HEK293 (cell line): ENCODE results near the gene DCST2.

Experiments used
- FEZF1 ChIP-seq: fragments of 450-650 bp; formaldehyde crosslinking; IDR thresholded peaks from 2 replicates; pipeline ENCODE4 v1.5.1; 2016; ENCODE audit warnings: missing biosample characterization, missing genetic modification characterization
- KLF1 ChIP-seq: fragments of 450-650 bp; formaldehyde crosslinking; IDR thresholded peaks from 2 replicates; pipeline ENCODE4 v1.5.1; 2016; ENCODE audit warnings: missing biosample characterization, missing genetic modification characterization
- PATZ1 ChIP-seq: fragments of 450-650 bp; formaldehyde crosslinking; IDR thresholded peaks from 2 replicates; pipeline ENCODE4 v1.5.1; 2016; ENCODE audit warnings: missing biosample characterization, missing genetic modification characterization
- SALL2 ChIP-seq: fragments of 450-650 bp; formaldehyde crosslinking; IDR thresholded peaks from 2 replicates; pipeline ENCODE4 v1.5.0; 2017; ENCODE audit warnings: missing biosample characterization, mild to moderate bottlenecking, missing genetic modification characterization, borderline replicate concordance
- SP3 ChIP-seq: fragments of 450-650 bp; formaldehyde crosslinking; IDR thresholded peaks from 2 replicates; pipeline ENCODE4 v1.5.1; 2016; ENCODE audit warnings: missing biosample characterization, missing genetic modification characterization
- SP7 ChIP-seq: fragments of 450-650 bp; formaldehyde crosslinking; IDR thresholded peaks from 2 replicates; pipeline ENCODE4 v1.5.1; 2016; ENCODE audit warnings: missing biosample characterization, missing genetic modification characterization
- TCF7L2 ChIP-seq: IDR thresholded peaks from 2 replicates; pipeline ENCODE4 v1.6.1; 2011; ENCODE audit warnings: low read depth, mild to moderate bottlenecking, inconsistent platforms, low read length, moderate library complexity, borderline replicate concordance
- ZBTB44 ChIP-seq: fragments of 450-650 bp; IDR thresholded peaks from 2 replicates; pipeline ENCODE4 v1.5.1; 2018; ENCODE audit warnings: missing biosample characterization, mild to moderate bottlenecking, missing genetic modification characterization
- ZEB2 ChIP-seq: fragments of 450-650 bp; formaldehyde crosslinking; IDR thresholded peaks from 2 replicates; pipeline ENCODE4 v1.5.1; 2016; ENCODE audit warnings: missing biosample characterization, missing genetic modification characterization
- ZFP37 ChIP-seq: fragments of 450-650 bp; formaldehyde crosslinking; IDR thresholded peaks from 2 replicates; pipeline ENCODE4 v1.5.1; 2016; ENCODE audit warnings: missing biosample characterization, missing genetic modification characterization
- ZNF114 ChIP-seq: fragments of 450-650 bp; formaldehyde crosslinking; IDR thresholded peaks from 2 replicates; pipeline ENCODE4 v1.5.0; 2017; ENCODE audit warnings: missing biosample characterization, missing genetic modification characterization
- ZNF211 ChIP-seq: fragments of 450-650 bp; formaldehyde crosslinking; IDR thresholded peaks from 2 replicates; pipeline ENCODE4 v1.5.1; 2016; ENCODE audit warnings: low read depth, missing biosample characterization, missing genetic modification characterization
- ZNF26 ChIP-seq: fragments of 450-650 bp; formaldehyde crosslinking; IDR thresholded peaks from 2 replicates; pipeline ENCODE4 v1.5.1; 2016; ENCODE audit warnings: missing biosample characterization, missing genetic modification characterization
- ZNF280D ChIP-seq: fragments of 450-650 bp; formaldehyde crosslinking; IDR thresholded peaks from 2 replicates; pipeline ENCODE4 v1.5.1; 2016; ENCODE audit warnings: missing biosample characterization, missing genetic modification characterization
- ZNF354C ChIP-seq: fragments of 450-650 bp; formaldehyde crosslinking; IDR thresholded peaks from 2 replicates; pipeline ENCODE4 v1.5.1; 2016; ENCODE audit warnings: missing biosample characterization, missing genetic modification characterization, low read depth, borderline replicate concordance
- ZNF391 ChIP-seq: fragments of 450-650 bp; formaldehyde crosslinking; IDR thresholded peaks from 2 replicates; pipeline ENCODE4 v1.5.1; 2016; ENCODE audit warnings: low read depth, missing biosample characterization, missing genetic modification characterization, borderline replicate concordance
- ZNF433 ChIP-seq: fragments of 450-650 bp; formaldehyde crosslinking; IDR thresholded peaks from 2 replicates; pipeline ENCODE4 v1.5.1; 2016; ENCODE audit warnings: missing biosample characterization, missing genetic modification characterization, low read depth
- ZNF449 ChIP-seq: fragments of 450-650 bp; formaldehyde crosslinking; IDR thresholded peaks from 2 replicates; pipeline ENCODE4 v1.5.1; 2017; ENCODE audit warnings: missing biosample characterization, mild to moderate bottlenecking, missing genetic modification characterization, moderate library complexity
- ZNF521 ChIP-seq: fragments of 450-650 bp; formaldehyde crosslinking; IDR thresholded peaks from 2 replicates; pipeline ENCODE4 v1.5.1; 2017; ENCODE audit warnings: missing biosample characterization, mild to moderate bottlenecking, missing genetic modification characterization
- ZNF529 ChIP-seq: fragments of 450-650 bp; formaldehyde crosslinking; IDR thresholded peaks from 2 replicates; pipeline ENCODE4 v1.5.1; 2017; ENCODE audit warnings: missing genetic modification characterization, missing biosample characterization; ENCODE audit not compliant: insufficient replicate concordance
- ZNF596 ChIP-seq: fragments of 450-650 bp; IDR thresholded peaks from 2 replicates; pipeline ENCODE4 v1.5.0; 2018; ENCODE audit warnings: missing biosample characterization, mild to moderate bottlenecking, missing genetic modification characterization, moderate library complexity
- ZNF624 ChIP-seq: fragments of 450-650 bp; formaldehyde crosslinking; IDR thresholded peaks from 2 replicates; pipeline ENCODE4 v1.5.1; 2017; ENCODE audit warnings: missing biosample characterization, missing genetic modification characterization
- ZNF670 ChIP-seq: fragments of 450-650 bp; formaldehyde crosslinking; IDR thresholded peaks from 2 replicates; pipeline ENCODE4 v1.5.1; 2016; ENCODE audit warnings: missing biosample characterization, missing genetic modification characterization, low read depth
- ZNF692 ChIP-seq: fragments of 450-650 bp; formaldehyde crosslinking; IDR thresholded peaks from 2 replicates; pipeline ENCODE4 v1.5.1; 2016; ENCODE audit warnings: missing biosample characterization, missing genetic modification characterization
- ZNF707 ChIP-seq: fragments of 450-650 bp; formaldehyde crosslinking; IDR thresholded peaks from 2 replicates; pipeline ENCODE4 v1.5.1; 2016; ENCODE audit warnings: missing biosample characterization, missing genetic modification characterization
- ZNF791 ChIP-seq: fragments of 450-650 bp; formaldehyde crosslinking; IDR thresholded peaks from 2 replicates; pipeline ENCODE4 v1.5.1; 2016; ENCODE audit warnings: missing biosample characterization, missing genetic modification characterization
- ZNF830 ChIP-seq: fragments of 450-650 bp; IDR thresholded peaks from 2 replicates; pipeline ENCODE4 v1.5.0; 2018; ENCODE audit warnings: missing biosample characterization, missing genetic modification characterization, low read depth, mild to moderate bottlenecking, moderate library complexity
- ZNF837 ChIP-seq: fragments of 450-650 bp; formaldehyde crosslinking; IDR thresholded peaks from 2 replicates; pipeline ENCODE4 v1.5.1; 2016; ENCODE audit warnings: missing biosample characterization, missing genetic modification characterization

Gene DCST2

GRCh38 chr1:155079487-155080311 is 46.1 kb upstream of the DCST2 start (continued):
- no peak for TF ChIP-seq ZNF114 (tag by site-specific recombination)
- TF ChIP-seq ZNF449, result peak; percentile 42; the same call in 1 of the 2 replicates
- no peak; the same call in none of the 2 replicates for TF ChIP-seq KLF1
- peak; percentile 48 for TF ChIP-seq PATZ1 (tag by site-specific recombination)
- no peak for TF ChIP-seq ZNF26 (tag by site-specific recombination)
- TF ChIP-seq TCF7L2, result no peak
- TF ChIP-seq ZNF354C (tag by site-specific recombination), result no peak
- no peak for TF ChIP-seq ZNF624 (tag by site-specific recombination)
- TF ChIP-seq ZNF596 (tag by site-specific recombination), result no peak
- no peak; the same call in 1 of the 2 replicates for TF ChIP-seq ZNF391 (tag by site-specific recombination)
- TF ChIP-seq ZNF529 (tag by site-specific recombination), result no peak
- no peak for TF ChIP-seq ZFP37 (tag by site-specific recombination)
- TF ChIP-seq SP3 (tag by site-specific recombination), result peak; percentile 50
- no peak for TF ChIP-seq ZNF791 (tag by site-specific recombination)
- no peak for TF ChIP-seq ZNF211 (tag by site-specific recombination)
- peak; percentile 44; the same call in 1 of the 2 replicates for TF ChIP-seq SP7 (tag by site-specific recombination)
- no peak for TF ChIP-seq ZBTB44
- no peak for TF ChIP-seq ZEB2 (tag by site-specific recombination)
- TF ChIP-seq FEZF1 (tag by site-specific recombination), result no peak
- no peak for TF ChIP-seq ZNF521 (tag by site-specific recombination)
- TF ChIP-seq SALL2 (tag by site-specific recombination), result no peak
- no peak for TF ChIP-seq ZNF433
- TF ChIP-seq ZNF707, result no peak
- TF ChIP-seq ZNF837 (tag by site-specific recombination), result no peak
- TF ChIP-seq ZNF830 (tag by site-specific recombination), result no peak
- no peak for TF ChIP-seq ZNF670
- 0 out of 2 replicates have a peak, but pooled peaks have one; percentile 12 for TF ChIP-seq ZNF692 (tag by site-specific recombination)
- no peak for TF ChIP-seq ZNF280D (tag by site-specific recombination)
